Neural progenitor cell (in vitro differentiated cells): ENCODE data around the gene GNPAT. TPM values are rescaled to one million over a fixed set of nuclear protein-coding genes. Genes with fewer than 3 reads are reported as not detected.

Experiments used
- DNase-seq: peaks from one replicate; pipeline ENCODE4 v3.0.0-alpha.2; 2016; ENCODE audit warnings: low spot score
- H2AFZ ChIP-seq: fragments of 200-600 bp; sonication (generic); replicated peaks from 2 replicates; pipeline ENCODE4 v1.6.1; 2016; ENCODE audit warnings: antibody characterized with exemption
- H3F3A ChIP-seq: fragments of 200-600 bp; sonication (generic); 2 replicates; pipeline ENCODE4 v1.6.1; 2016; ENCODE audit warnings: antibody characterized with exemption, low read depth
- H3K27ac ChIP-seq: fragments of 200-600 bp; sonication (generic); 2 replicates; pipeline ENCODE4 v1.5.1; 2016; ENCODE audit warnings: mild to moderate bottlenecking
- H3K27me3 ChIP-seq: fragments of 200-600 bp; sonication (generic); 2 replicates; pipeline ENCODE4 v1.6.1; 2016; ENCODE audit warnings: mild to moderate bottlenecking, moderate library complexity
- H3K36me3 ChIP-seq: fragments of 200-600 bp; sonication (generic); 2 replicates; pipeline ENCODE4 v1.5.1; 2016
- H3K4me1 ChIP-seq: fragments of 200-600 bp; sonication (generic); 2 replicates; pipeline ENCODE4 v1.6.1; 2016; ENCODE audit warnings: mixed run types
- H3K4me2 ChIP-seq: fragments of 200-600 bp; sonication (generic); 2 replicates; pipeline ENCODE4 v1.6.1; 2016
- H3K4me3 ChIP-seq: fragments of 200-600 bp; sonication (generic); 2 replicates; pipeline ENCODE4 v1.5.1; 2016
- H3K79me2 ChIP-seq: fragments of 200-600 bp; sonication (generic); 2 replicates; pipeline ENCODE4 v1.6.1; 2016; ENCODE audit warnings: low read depth
- H3K9ac ChIP-seq: fragments of 200-600 bp; sonication (generic); 2 replicates; pipeline ENCODE4 v1.6.1; 2016
- H3K9me3 ChIP-seq: fragments of 200-600 bp; sonication (generic); 2 replicates; pipeline ENCODE4 v1.5.1; 2016; ENCODE audit warnings: low read depth
- H4K20me1 ChIP-seq: fragments of 200-600 bp; sonication (generic); 2 replicates; pipeline ENCODE4 v1.6.1; 2016; ENCODE audit warnings: low read depth
- H3K27ac Mint-ChIP-seq: 3 replicates; pipeline ENCODE4 v1.8.0; 2021; ENCODE audit warnings: mixed read lengths
- H3K27me3 Mint-ChIP-seq: 2 replicates; pipeline ENCODE4 v1.8.0; 2022; ENCODE audit warnings: low read depth, mild to moderate bottlenecking, inconsistent platforms, moderate library complexity, mixed read lengths; ENCODE audit not compliant: insufficient read depth
- H3K36me3 Mint-ChIP-seq: 3 replicates; pipeline ENCODE4 v1.8.0; 2021; ENCODE audit warnings: mixed read lengths
- H3K4me1 Mint-ChIP-seq: 3 replicates; pipeline ENCODE4 v1.8.0; 2021; ENCODE audit warnings: mixed read lengths
- H3K4me3 Mint-ChIP-seq: 3 replicates; pipeline ENCODE4 v1.8.0; 2021; ENCODE audit warnings: mild to moderate bottlenecking, moderate library complexity, mixed read lengths
- H3K9me3 Mint-ChIP-seq: 3 replicates; pipeline ENCODE4 v1.8.0; 2020; ENCODE audit warnings: mixed read lengths
- EZH2 ChIP-seq: fragments of 200-600 bp; sonication (generic); IDR thresholded peaks from 2 replicates; pipeline ENCODE4 v1.6.1; 2017; ENCODE audit warnings: antibody characterized with exemption, mild to moderate bottlenecking, moderate library complexity
- EZH2phosphoT487 ChIP-seq: fragments of 200-600 bp; sonication (generic); IDR thresholded peaks from 2 replicates; pipeline ENCODE4 v1.6.1; 2017; ENCODE audit warnings: antibody characterized with exemption
- total RNA-seq: library from RNA; depleted of rRNA; stranded (reverse); fragments of >200 nt; gene quantifications from 2 replicates; pipeline ENCODE4 v1.2.3, GENCODE V29; 2015; ENCODE audit warnings: low replicate concordance
- TF ChIP-seq, protein P1 (sequence below): fragments of 200-600 bp; sonication (generic); IDR thresholded peaks from 2 replicates; pipeline ENCODE4 v1.5.1; 2017; ENCODE audit warnings: antibody characterized with exemption, mild to moderate bottlenecking

Gene GNPAT
- total RNA-seq, 1 donor from 2014 or later, result 137 TPM

DNA sequence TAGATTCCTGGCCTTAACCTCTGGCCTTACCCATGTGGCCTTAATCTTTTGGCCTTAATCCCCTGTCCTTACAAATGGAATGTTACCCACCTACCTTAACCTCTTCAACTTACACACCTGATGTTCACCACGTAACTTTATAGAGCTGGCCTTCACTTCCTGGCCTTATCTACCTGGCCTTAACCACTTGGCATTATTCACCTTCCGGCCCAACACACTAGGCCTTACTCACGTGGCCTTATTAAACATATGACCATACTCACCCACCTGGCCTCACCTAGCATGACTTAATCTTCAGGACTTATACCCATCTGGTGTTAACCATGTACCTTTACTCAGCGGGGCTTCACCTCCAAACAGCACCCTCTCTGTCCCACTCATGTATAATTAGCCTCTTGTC lies 54.9 kb downstream of the GNPAT start:
- Mint-ChIP-seq H3K9me3 (no peaks in the 10 kb centered on the region), H3K4me1 (no peaks in the 10 kb centered on the region), H3K27ac (no peak overlapping the region), H3K4me3 (no peak overlapping the region), H3K27me3 (peaks cover 8% of the 10 kb centered on the region), H3K36me3 (no peaks in the 10 kb centered on the region)
- no peak overlapping the region for H3K4me3 ChIP-seq
- H3F3A ChIP-seq, result no peaks in the 10 kb centered on the region
- H3K4me2 ChIP-seq, result no peak overlapping the region
- no peaks in the 10 kb centered on the region for H3K79me2 ChIP-seq
- no peak for TF ChIP-seq EZH2phosphoT487
- TF ChIP-seq, protein P1, sequence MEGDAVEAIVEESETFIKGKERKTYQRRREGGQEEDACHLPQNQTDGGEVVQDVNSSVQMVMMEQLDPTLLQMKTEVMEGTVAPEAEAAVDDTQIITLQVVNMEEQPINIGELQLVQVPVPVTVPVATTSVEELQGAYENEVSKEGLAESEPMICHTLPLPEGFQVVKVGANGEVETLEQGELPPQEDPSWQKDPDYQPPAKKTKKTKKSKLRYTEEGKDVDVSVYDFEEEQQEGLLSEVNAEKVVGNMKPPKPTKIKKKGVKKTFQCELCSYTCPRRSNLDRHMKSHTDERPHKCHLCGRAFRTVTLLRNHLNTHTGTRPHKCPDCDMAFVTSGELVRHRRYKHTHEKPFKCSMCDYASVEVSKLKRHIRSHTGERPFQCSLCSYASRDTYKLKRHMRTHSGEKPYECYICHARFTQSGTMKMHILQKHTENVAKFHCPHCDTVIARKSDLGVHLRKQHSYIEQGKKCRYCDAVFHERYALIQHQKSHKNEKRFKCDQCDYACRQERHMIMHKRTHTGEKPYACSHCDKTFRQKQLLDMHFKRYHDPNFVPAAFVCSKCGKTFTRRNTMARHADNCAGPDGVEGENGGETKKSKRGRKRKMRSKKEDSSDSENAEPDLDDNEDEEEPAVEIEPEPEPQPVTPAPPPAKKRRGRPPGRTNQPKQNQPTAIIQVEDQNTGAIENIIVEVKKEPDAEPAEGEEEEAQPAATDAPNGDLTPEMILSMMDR, result no peak
- no peak for TF ChIP-seq EZH2
- no peaks in the 10 kb centered on the region for H3K9me3 ChIP-seq
- H3K27ac ChIP-seq, result no peak overlapping the region
- no peak overlapping the region for H3K9ac ChIP-seq
- H2AFZ ChIP-seq, result no peak overlapping the region
- H4K20me1 ChIP-seq, result no peaks in the 10 kb centered on the region
- H3K4me1 ChIP-seq, result no peaks in the 10 kb centered on the region
- no peak for DNase-seq
- H3K36me3 ChIP-seq, result no peaks in the 10 kb centered on the region
- H3K27me3 ChIP-seq, result no peaks in the 10 kb centered on the region

DNA sequence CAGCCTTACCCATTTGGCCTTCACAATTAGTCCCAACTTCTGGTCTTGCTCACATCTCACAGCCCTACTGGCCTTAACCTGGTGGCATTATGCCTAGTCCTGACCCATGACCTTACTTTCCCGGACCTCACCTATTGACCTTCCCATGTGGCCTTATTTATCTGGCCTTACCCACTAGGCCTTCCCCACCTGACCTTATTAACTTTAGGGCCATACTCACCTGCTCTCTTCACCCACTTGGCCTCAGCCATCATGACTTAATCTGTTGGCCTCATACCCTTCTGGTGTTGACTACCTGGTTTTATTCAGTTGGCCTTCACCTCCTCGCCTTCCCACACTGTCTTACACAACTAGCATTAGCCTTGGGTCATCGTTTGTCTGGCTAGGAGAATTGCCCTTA lies 61.0 kb downstream of the GNPAT start:
- no peak overlapping the region for H3K27ac ChIP-seq
- no peak overlapping the region for H3K4me3 Mint-ChIP-seq
- no peak overlapping the region for H3K4me2 ChIP-seq
- no peak for DNase-seq
- H3K36me3 Mint-ChIP-seq, result no peaks in the 10 kb centered on the region
- H3K4me1 ChIP-seq, result no peaks in the 10 kb centered on the region
- no peaks in the 10 kb centered on the region for H3K36me3 ChIP-seq
- H3K9me3 Mint-ChIP-seq, result no peaks in the 10 kb centered on the region
- no peak overlapping the region for H3K9ac ChIP-seq
- H3K4me1 Mint-ChIP-seq, result no peaks in the 10 kb centered on the region
- H3K27ac Mint-ChIP-seq, result no peak overlapping the region
- H2AFZ ChIP-seq, result no peak overlapping the region
- H4K20me1 ChIP-seq, result no peaks in the 10 kb centered on the region
- TF ChIP-seq EZH2 (no peak), EZH2phosphoT487 (no peak)
- TF ChIP-seq, protein P1, result no peak
- H3K4me3 ChIP-seq, result no peak overlapping the region
- no peaks in the 10 kb centered on the region for H3F3A ChIP-seq
- no peaks in the 10 kb centered on the region for H3K9me3 ChIP-seq
- no peaks in the 10 kb centered on the region for H3K27me3 ChIP-seq
- no peaks in the 10 kb centered on the region for H3K79me2 ChIP-seq
- peaks cover 3% of the 10 kb centered on the region for H3K27me3 Mint-ChIP-seq

DNA sequence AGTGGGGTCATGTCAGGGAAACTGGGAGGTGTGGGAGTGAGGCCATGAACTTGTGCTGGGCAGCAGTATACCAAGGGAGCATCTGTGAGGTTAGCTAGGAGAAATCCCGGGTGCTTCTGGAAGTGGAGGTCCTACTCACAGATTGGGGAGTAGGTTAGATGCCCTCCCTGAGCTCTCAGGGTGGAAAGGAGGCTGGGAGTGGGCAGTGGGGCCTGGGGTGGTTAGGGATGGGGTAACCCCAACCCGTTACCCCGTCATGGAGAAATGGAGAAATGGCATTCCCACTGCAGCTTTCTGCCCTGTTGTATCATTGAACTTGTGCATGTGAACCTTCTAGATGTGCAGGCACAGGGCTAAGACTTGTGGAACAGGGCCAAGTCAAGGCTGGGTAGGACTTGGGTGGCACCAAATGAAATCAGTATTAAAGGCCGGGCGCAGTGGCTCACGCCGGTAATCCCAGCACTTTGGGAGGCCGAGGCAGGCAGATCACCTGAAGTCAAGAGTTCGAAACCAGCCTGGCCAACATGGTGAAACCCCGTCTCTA lies 69.5 kb downstream of the GNPAT start:
- TF ChIP-seq, protein P1, result no peak
- TF ChIP-seq EZH2 (no peak), EZH2phosphoT487 (no peak)
- Histone ChIP-seq H4K20me1 (no peaks in the 10 kb centered on the region), H2AFZ (no peak overlapping the region), H3K9me3 (no peaks in the 10 kb centered on the region), H3K27me3 (no peaks in the 10 kb centered on the region), H3K4me2 (no peak overlapping the region), H3K4me3 (no peak overlapping the region), H3K36me3 (no peaks in the 10 kb centered on the region), H3K9ac (no peak overlapping the region), H3K79me2 (no peaks in the 10 kb centered on the region), H3F3A (no peaks in the 10 kb centered on the region), H3K4me1 (no peaks in the 10 kb centered on the region), H3K27ac (no peak overlapping the region)
- Mint-ChIP-seq H3K27ac (no peak overlapping the region), H3K4me1 (no peaks in the 10 kb centered on the region), H3K27me3 (no peaks in the 10 kb centered on the region), H3K36me3 (no peaks in the 10 kb centered on the region), H3K9me3 (no peaks in the 10 kb centered on the region), H3K4me3 (no peak overlapping the region)
- DNase-seq, result no peak
